Activated B cell treated with CpG ODN at 0.5 μM for 24 hours (primary cell): ENCODE data around the gene CMTM5. TPM values are rescaled to one million over a fixed set of nuclear protein-coding genes. Genes with fewer than 3 reads are reported as not detected.

ENCODE experiments used
- ATAC-seq: fragments of 200-7000 bp; cut with Tn5 transposase; one replicate; pipeline ENCODE4 v1.10.0; 2021; ENCODE audit warnings: low read depth, mild to moderate bottlenecking, moderate library complexity
- CTCF ChIA-PET: fragments of 350-600 bp; sonication (Branson Sonifier 250); formaldehyde crosslinking; loops from one replicate; lab custom pipeline; 2021; ENCODE audit warnings: antibody characterized with exemption; lab: Charles Lee
- POLR2A ChIA-PET: fragments of 350-600 bp; sonication (Branson Sonifier 250); formaldehyde crosslinking; loops from one replicate; lab custom pipeline; 2021; ENCODE audit warnings: antibody characterized with exemption; lab: Charles Lee
- DNase-seq: peaks from one replicate; pipeline ENCODE4 v3.0.0; 2022
- H3K27ac Mint-ChIP-seq: one replicate; pipeline ENCODE4 v1.8.0; 2020; ENCODE audit warnings: mixed read lengths
- H3K27me3 Mint-ChIP-seq: one replicate; pipeline ENCODE4 v1.8.0; 2021; ENCODE audit warnings: mixed read lengths
- H3K36me3 Mint-ChIP-seq: one replicate; pipeline ENCODE4 v1.8.0; 2021; ENCODE audit warnings: low read depth, mixed read lengths
- H3K4me1 Mint-ChIP-seq: one replicate; pipeline ENCODE4 v1.8.0; 2021; ENCODE audit warnings: mixed read lengths
- H3K4me3 Mint-ChIP-seq: one replicate; pipeline ENCODE4 v1.8.0; 2020; ENCODE audit warnings: mild to moderate bottlenecking, mixed read lengths
- H3K9me3 Mint-ChIP-seq: one replicate; pipeline ENCODE4 v1.8.0; 2020; ENCODE audit warnings: mixed read lengths
- CTCF ChIP-seq: fragments of 200-600 bp; IDR thresholded peaks from one replicate; pipeline ENCODE4 v1.8.0; 2022; ENCODE audit warnings: antibody characterized with exemption, mild to moderate bottlenecking
- intact Hi-C: fragments of 100-400 bp; cut with micrococcal nuclease; formaldehyde crosslinking; loops from one replicate; pipeline ENCODE4 v1.15.1; 2024
- total RNA-seq: library from RNA; stranded (reverse); gene quantifications from 2 replicates; pipeline ENCODE4 v1.2.3, GENCODE V29; 2022

Gene CMTM5
- total RNA-seq, 1 donor from 2014 or later, result not detected

GRCh38 chr14:23344481-23344880, 32.4 kb upstream of the CMTM5 start:
- CTCF ChIA-PET, result no interaction called here
- Mint-ChIP-seq H3K4me3 (no peak overlapping the region), H3K4me1 (no peaks in the 10 kb centered on the region), H3K36me3 (peaks cover 2% of the 10 kb centered on the region), H3K27ac (no peak overlapping the region), H3K27me3 (peaks cover 26% of the 10 kb centered on the region), H3K9me3 (peaks cover 6% of the 10 kb centered on the region)
- POLR2A ChIA-PET, result no interaction called here
- ATAC-seq (no peak), DNase-seq (no peak)
- intact Hi-C loops, result no loop called here
- TF ChIP-seq CTCF, result no peak

- H3K4me1 Mint-ChIP-seq, result peaks cover 2% of the 10 kb centered on the region
- ATAC-seq, result no peak
- CTCF ChIA-PET, result no interaction called here
These were observed 30.7 kb upstream of the CMTM5 start for GRCh38 chr14:23345987-23346692.

GRCh38 chr14:23346693-23347405, 30.0 kb upstream of the CMTM5 start:
- Mint-ChIP-seq H3K27ac (no peak overlapping the region), H3K9me3 (no peaks in the 10 kb centered on the region), H3K4me3 (no peak overlapping the region), H3K36me3 (no peaks in the 10 kb centered on the region), H3K4me1 (peaks cover 4% of the 10 kb centered on the region), H3K27me3 (peaks cover 41% of the 10 kb centered on the region)
- intact Hi-C loops, result no loop called here
- no peak for ATAC-seq
- ChIA-PET POLR2A (no interaction called here), CTCF (no interaction called here)
- no peak for TF ChIP-seq CTCF
- DNase-seq, result no peak

More at GRCh38 chr14:23345987-23346692, 30.7 kb upstream of the CMTM5 start:
- no peaks in the 10 kb centered on the region for H3K36me3 Mint-ChIP-seq
- no peak for DNase-seq
- H3K27ac Mint-ChIP-seq, result no peak overlapping the region
- peaks cover 38% of the 10 kb centered on the region for H3K27me3 Mint-ChIP-seq
- H3K4me3 Mint-ChIP-seq, result no peak overlapping the region
- TF ChIP-seq CTCF, result no peak
- POLR2A ChIA-PET, result no interaction called here
- no peaks in the 10 kb centered on the region for H3K9me3 Mint-ChIP-seq
- intact Hi-C loops, result no loop called here

GRCh38 chr14:23347406-23348296, 29.2 kb upstream of the CMTM5 start:
- ATAC-seq (no peak), DNase-seq (no peak)
- H3K4me1 Mint-ChIP-seq, result peaks cover 5% of the 10 kb centered on the region
- no peak overlapping the region for H3K4me3 Mint-ChIP-seq
- TF ChIP-seq CTCF, result no peak
- H3K27ac Mint-ChIP-seq, result no peak overlapping the region
- no peaks in the 10 kb centered on the region for H3K36me3 Mint-ChIP-seq
- peaks cover 40% of the 10 kb centered on the region for H3K27me3 Mint-ChIP-seq
- intact Hi-C loops, result no loop called here
- no peaks in the 10 kb centered on the region for H3K9me3 Mint-ChIP-seq
- ChIA-PET CTCF (no interaction called here), POLR2A (no interaction called here)

- ChIA-PET POLR2A (no interaction called here), CTCF (no interaction called here)
- no peak for DNase-seq
- Mint-ChIP-seq H3K4me3 (no peak overlapping the region), H3K27ac (no peak overlapping the region), H3K9me3 (no peaks in the 10 kb centered on the region), H3K36me3 (no peaks in the 10 kb centered on the region), H3K27me3 (peaks cover 43% of the 10 kb centered on the region), H3K4me1 (peaks cover 9% of the 10 kb centered on the region)
- TF ChIP-seq CTCF, result no peak
- no peak for ATAC-seq
- intact Hi-C loops, result no loop called here
These were observed 28.6 kb upstream of the CMTM5 start for GRCh38 chr14:23348297-23348655.
